ENCODE results near the gene SMOC2. TPM values are rescaled to one million over a fixed set of nuclear protein-coding genes. Genes with fewer than 3 reads are reported as not detected.

SMOC2 gene
- polyA plus RNA-seq, 1 of the 3 experiments (the other 2 are of a cell fraction): not detected

DNA sequence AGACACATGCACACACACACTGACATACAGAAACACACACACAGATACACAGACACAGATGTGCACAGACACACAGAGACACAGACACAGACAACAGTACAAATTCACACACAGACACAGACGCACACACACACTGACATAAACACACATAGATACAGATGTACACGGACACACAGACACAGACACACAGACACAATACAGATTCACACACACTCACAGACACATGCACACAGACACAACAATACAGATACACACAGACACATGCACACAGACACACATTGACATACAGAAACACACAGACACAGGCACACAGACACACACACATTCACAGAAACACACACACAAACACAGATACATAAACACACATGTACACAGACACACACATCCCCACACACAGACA lies 183.6 kb downstream of the SMOC2 start (continued):
- TF ChIP-seq FOXJ3 (CRISPR knock-in tag; IDR thresholded peaks at IDR 0.05) (no peak), USF2 (IDR thresholded peaks at IDR 0.05; ENCODE audit: borderline replicate concordance, low read depth, low read length) (no peak), JUND (IDR thresholded peaks at IDR 0.05) (no peak), EZH2phosphoT487 (IDR thresholded peaks at IDR 0.05; ENCODE audit: borderline replicate concordance, low read depth) (no peak), EP300 (IDR thresholded peaks at IDR 0.05; ENCODE audit: borderline replicate concordance in 1 of 2, low read depth in 1 of 2, low read length in 1 of 2) (no peak), MEF2A (IDR thresholded peaks at IDR 0.05; ENCODE audit: borderline replicate concordance, low read depth) (no peak), CHD2 (IDR thresholded peaks at IDR 0.05; ENCODE audit: low read length, partially characterized antibody) (no peak)
- TF ChIP-seq, protein P1, sequence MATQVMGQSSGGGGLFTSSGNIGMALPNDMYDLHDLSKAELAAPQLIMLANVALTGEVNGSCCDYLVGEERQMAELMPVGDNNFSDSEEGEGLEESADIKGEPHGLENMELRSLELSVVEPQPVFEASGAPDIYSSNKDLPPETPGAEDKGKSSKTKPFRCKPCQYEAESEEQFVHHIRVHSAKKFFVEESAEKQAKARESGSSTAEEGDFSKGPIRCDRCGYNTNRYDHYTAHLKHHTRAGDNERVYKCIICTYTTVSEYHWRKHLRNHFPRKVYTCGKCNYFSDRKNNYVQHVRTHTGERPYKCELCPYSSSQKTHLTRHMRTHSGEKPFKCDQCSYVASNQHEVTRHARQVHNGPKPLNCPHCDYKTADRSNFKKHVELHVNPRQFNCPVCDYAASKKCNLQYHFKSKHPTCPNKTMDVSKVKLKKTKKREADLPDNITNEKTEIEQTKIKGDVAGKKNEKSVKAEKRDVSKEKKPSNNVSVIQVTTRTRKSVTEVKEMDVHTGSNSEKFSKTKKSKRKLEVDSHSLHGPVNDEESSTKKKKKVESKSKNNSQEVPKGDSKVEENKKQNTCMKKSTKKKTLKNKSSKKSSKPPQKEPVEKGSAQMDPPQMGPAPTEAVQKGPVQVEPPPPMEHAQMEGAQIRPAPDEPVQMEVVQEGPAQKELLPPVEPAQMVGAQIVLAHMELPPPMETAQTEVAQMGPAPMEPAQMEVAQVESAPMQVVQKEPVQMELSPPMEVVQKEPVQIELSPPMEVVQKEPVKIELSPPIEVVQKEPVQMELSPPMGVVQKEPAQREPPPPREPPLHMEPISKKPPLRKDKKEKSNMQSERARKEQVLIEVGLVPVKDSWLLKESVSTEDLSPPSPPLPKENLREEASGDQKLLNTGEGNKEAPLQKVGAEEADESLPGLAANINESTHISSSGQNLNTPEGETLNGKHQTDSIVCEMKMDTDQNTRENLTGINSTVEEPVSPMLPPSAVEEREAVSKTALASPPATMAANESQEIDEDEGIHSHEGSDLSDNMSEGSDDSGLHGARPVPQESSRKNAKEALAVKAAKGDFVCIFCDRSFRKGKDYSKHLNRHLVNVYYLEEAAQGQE (IDR thresholded peaks at IDR 0.05; ENCODE audit: low read depth, low read length): no peak
- TF ChIP-seq, protein P2, sequence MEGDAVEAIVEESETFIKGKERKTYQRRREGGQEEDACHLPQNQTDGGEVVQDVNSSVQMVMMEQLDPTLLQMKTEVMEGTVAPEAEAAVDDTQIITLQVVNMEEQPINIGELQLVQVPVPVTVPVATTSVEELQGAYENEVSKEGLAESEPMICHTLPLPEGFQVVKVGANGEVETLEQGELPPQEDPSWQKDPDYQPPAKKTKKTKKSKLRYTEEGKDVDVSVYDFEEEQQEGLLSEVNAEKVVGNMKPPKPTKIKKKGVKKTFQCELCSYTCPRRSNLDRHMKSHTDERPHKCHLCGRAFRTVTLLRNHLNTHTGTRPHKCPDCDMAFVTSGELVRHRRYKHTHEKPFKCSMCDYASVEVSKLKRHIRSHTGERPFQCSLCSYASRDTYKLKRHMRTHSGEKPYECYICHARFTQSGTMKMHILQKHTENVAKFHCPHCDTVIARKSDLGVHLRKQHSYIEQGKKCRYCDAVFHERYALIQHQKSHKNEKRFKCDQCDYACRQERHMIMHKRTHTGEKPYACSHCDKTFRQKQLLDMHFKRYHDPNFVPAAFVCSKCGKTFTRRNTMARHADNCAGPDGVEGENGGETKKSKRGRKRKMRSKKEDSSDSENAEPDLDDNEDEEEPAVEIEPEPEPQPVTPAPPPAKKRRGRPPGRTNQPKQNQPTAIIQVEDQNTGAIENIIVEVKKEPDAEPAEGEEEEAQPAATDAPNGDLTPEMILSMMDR (IDR thresholded peaks at IDR 0.05): no peak

DNA sequence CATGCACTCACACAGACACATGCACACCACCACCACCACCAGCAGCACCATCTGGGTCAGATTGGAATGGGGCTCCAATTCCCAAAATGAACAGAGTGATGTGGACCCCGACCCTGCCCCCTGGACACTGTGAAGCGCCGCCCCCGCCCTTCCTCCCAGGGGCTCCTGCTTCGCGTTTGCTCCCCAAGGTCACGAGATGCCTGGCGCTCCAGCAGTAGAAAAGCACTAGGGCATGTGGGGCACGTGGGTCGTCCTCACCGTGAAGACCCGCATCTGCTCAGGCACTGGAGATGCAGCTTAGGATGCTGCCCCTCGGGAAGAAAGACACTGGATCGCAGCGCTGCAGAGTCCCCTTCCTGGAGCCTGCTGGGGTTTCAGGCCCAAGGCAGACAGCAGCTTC lies 184.0 kb downstream of the SMOC2 start:
- Histone ChIP-seq H3K9me2 (no peaks in the 10 kb centered on the region), H3K27me3 (ENCODE audit: insufficient read depth) (no peaks in the 10 kb centered on the region), H3K4me1 (ENCODE audit: control insufficient read depth in 1 of 2, insufficient read depth in 2 of 2, low read depth in 1 of 2, low read length in 1 of 2) (peaks cover 0 to 21% of the 10 kb centered on the region in 2 experiments; a peak in 1 of 4 replicates), H3F3A (replicated peaks; ENCODE audit: insufficient read depth) (no peaks in the 10 kb centered on the region), H4K20me1 (ENCODE audit: insufficient read depth) (no peaks in the 10 kb centered on the region), H3K36me3 (replicated peaks in 1 of 2; ENCODE audit: control insufficient read depth in 1 of 2, insufficient read depth in 2 of 2, low read length in 1 of 2) (no peaks in the 10 kb centered on the region), H2AFZ (ENCODE audit: low read depth) (no peak overlapping the region), H3K79me2 (ENCODE audit: insufficient read depth) (no peaks in the 10 kb centered on the region), H3K4me2 (no peak overlapping the region), H3K9me3 (no peaks in the 10 kb centered on the region), H3K4me3 (ENCODE audit: low read depth in 2 of 2, low read length in 1 of 2) (no peak overlapping the region), H3K9ac (no peak overlapping the region), H3K27ac (ENCODE audit: low read depth in 2 of 2, low read length in 1 of 2) (no peak overlapping the region)
- ChIA-PET POLR2A (no interaction called here), CTCF (interaction anchor here (0.9 to 1.6 kb wide), 2 partner anchors 8 to 89 kb away, joined by 3 to 4 read pairs; no protein-coding TSS in a partner anchor)
- 74% methylated on average over 11 of the region's 15 CpGs for WGBS (ENCODE audit: low lambda C conversion rate)
- no peak for DNase-seq
- TF ChIP-seq MEF2A (IDR thresholded peaks at IDR 0.05; ENCODE audit: borderline replicate concordance, low read depth) (no peak), ELF1 (IDR thresholded peaks at IDR 0.05) (no peak), FOXM1 (IDR thresholded peaks at IDR 0.05; ENCODE audit: low read depth) (no peak), ZBTB33 (IDR thresholded peaks at IDR 0.05; ENCODE audit: borderline replicate concordance, low read depth) (no peak)
- TF ChIP-seq, protein P3, sequence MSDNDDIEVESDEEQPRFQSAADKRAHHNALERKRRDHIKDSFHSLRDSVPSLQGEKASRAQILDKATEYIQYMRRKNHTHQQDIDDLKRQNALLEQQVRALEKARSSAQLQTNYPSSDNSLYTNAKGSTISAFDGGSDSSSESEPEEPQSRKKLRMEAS (IDR thresholded peaks at IDR 0.05; ENCODE audit: low read depth): no peak
